Endodermal cell (in vitro differentiated cells): ENCODE measurements around the gene SAA1. TPM values are rescaled to one million over a fixed set of nuclear protein-coding genes. Genes with fewer than 3 reads are reported as not detected.

Experiments used
- DNase-seq: peaks from one replicate; pipeline ENCODE4 v3.0.0-alpha.2; 2017
- H3K27ac ChIP-seq: 2 replicates; pipeline ENCODE4 v1.5.1; 2013; ENCODE audit warnings: mild to moderate bottlenecking, low read depth, low read length, moderate library complexity
- H3K27me3 ChIP-seq: 2 replicates; pipeline ENCODE4 v1.6.1; 2013; ENCODE audit warnings: mild to moderate bottlenecking, low read length, moderate library complexity; ENCODE audit not compliant: insufficient read depth, control insufficient read depth, poor library complexity, severe bottlenecking
- H3K36me3 ChIP-seq: 2 replicates; pipeline ENCODE4 v1.7.0; 2013; ENCODE audit warnings: mild to moderate bottlenecking, low read length, moderate library complexity; ENCODE audit not compliant: control insufficient read depth, insufficient read depth
- H3K4me1 ChIP-seq: one replicate; pipeline ENCODE4 v1.7.0; 2013; ENCODE audit warnings: low read length; ENCODE audit not compliant: control insufficient read depth, insufficient read depth
- H3K4me3 ChIP-seq: 2 replicates; pipeline ENCODE4 v1.5.1; 2013; ENCODE audit warnings: mild to moderate bottlenecking, low read length, moderate library complexity
- H3K9ac ChIP-seq: 2 replicates; pipeline ENCODE4 v1.6.1; 2013; ENCODE audit warnings: mild to moderate bottlenecking, low read length, moderate library complexity; ENCODE audit not compliant: poor library complexity, severe bottlenecking; ENCODE audit errors: extremely low read depth
- H3K9me3 ChIP-seq: 2 replicates; pipeline ENCODE4 v1.6.1; 2013; ENCODE audit warnings: mild to moderate bottlenecking, low read length, moderate library complexity; ENCODE audit not compliant: control insufficient read depth
- H3K27ac Mint-ChIP-seq: 2 replicates; pipeline ENCODE4 v1.8.0; 2020; ENCODE audit warnings: mixed read lengths
- H3K27me3 Mint-ChIP-seq: 2 replicates; pipeline ENCODE4 v1.8.0; 2021; ENCODE audit warnings: mild to moderate bottlenecking, mixed read lengths; ENCODE audit not compliant: insufficient read depth
- H3K36me3 Mint-ChIP-seq: 2 replicates; pipeline ENCODE4 v1.8.0; 2020; ENCODE audit warnings: low read depth, mixed read lengths
- H3K4me1 Mint-ChIP-seq: 2 replicates; pipeline ENCODE4 v1.8.0; 2020; ENCODE audit warnings: mixed read lengths
- H3K4me3 Mint-ChIP-seq: 2 replicates; pipeline ENCODE4 v1.8.0; 2020; ENCODE audit warnings: mild to moderate bottlenecking, moderate library complexity, mixed read lengths
- H3K9me3 Mint-ChIP-seq: 2 replicates; pipeline ENCODE4 v1.8.0; 2020; ENCODE audit warnings: mild to moderate bottlenecking, mixed read lengths
- WGBS, 2 experiments: methylation state at CpG; one replicate each; pipeline versions ENCODE4 v1.1.5 to v1.1.7; 2013; ENCODE audit warnings: missing lambda C conversion rate in 2 of 2, mixed read lengths in 1 of 2; ENCODE audit not compliant: insufficient coverage in 1 of 2, insufficient read length in 1 of 2; 5-methylcytosine and 5-hydroxymethylcytosine counted together
- total RNA-seq, 2 donors: library from RNA; stranded (reverse); fragmentation: NEBNext Ultra II Directional in 1 of 2; extraction: Animal tissue kit (Norgen Biotek cat#: 25700) in 1 of 2; gene quantifications; 2 replicates in 1 of 2; 3 replicates in 1 of 2; pipeline ENCODE4 v1.2.1, GENCODE V29; 2021
- TF ChIP-seq, protein P1 (sequence below): fragments of 200-600 bp; sonication (generic); conservative IDR thresholded peaks from 2 replicates; pipeline ENCODE4 v1.5.0; 2021; ENCODE audit warnings: antibody characterized with exemption, mild to moderate bottlenecking

SAA1 gene
- total RNA-seq, 2 donors from 2014 or later: not detected

- DNase-seq: no peak
- WGBS, 2 experiments: 86 to 89% methylated on average over 2 of the region's 2 CpGs
- H3K9me3 Mint-ChIP-seq: no peaks in the 10 kb centered on the region
- TF ChIP-seq, protein P1, sequence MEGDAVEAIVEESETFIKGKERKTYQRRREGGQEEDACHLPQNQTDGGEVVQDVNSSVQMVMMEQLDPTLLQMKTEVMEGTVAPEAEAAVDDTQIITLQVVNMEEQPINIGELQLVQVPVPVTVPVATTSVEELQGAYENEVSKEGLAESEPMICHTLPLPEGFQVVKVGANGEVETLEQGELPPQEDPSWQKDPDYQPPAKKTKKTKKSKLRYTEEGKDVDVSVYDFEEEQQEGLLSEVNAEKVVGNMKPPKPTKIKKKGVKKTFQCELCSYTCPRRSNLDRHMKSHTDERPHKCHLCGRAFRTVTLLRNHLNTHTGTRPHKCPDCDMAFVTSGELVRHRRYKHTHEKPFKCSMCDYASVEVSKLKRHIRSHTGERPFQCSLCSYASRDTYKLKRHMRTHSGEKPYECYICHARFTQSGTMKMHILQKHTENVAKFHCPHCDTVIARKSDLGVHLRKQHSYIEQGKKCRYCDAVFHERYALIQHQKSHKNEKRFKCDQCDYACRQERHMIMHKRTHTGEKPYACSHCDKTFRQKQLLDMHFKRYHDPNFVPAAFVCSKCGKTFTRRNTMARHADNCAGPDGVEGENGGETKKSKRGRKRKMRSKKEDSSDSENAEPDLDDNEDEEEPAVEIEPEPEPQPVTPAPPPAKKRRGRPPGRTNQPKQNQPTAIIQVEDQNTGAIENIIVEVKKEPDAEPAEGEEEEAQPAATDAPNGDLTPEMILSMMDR: no peak
- Histone ChIP-seq H3K27ac (peak overlapping the region; percentile 25), H3K9me3 (no peaks in the 10 kb centered on the region), H3K36me3 (peaks cover 54% of the 10 kb centered on the region), H3K4me3 (no peak overlapping the region), H3K9ac (no peak overlapping the region), H3K27me3 (no peaks in the 10 kb centered on the region), H3K4me1 (no peaks in the 10 kb centered on the region)
- H3K27ac Mint-ChIP-seq: no peak overlapping the region
- H3K4me3 Mint-ChIP-seq: no peak overlapping the region
- peaks cover 26% of the 10 kb centered on the region for H3K4me1 Mint-ChIP-seq
- no peaks in the 10 kb centered on the region for H3K27me3 Mint-ChIP-seq
- peaks cover 51% of the 10 kb centered on the region for H3K36me3 Mint-ChIP-seq
Measured at GRCh38 chr11:18312663-18313420, 46.8 kb downstream of the SAA1 start.

DNA sequence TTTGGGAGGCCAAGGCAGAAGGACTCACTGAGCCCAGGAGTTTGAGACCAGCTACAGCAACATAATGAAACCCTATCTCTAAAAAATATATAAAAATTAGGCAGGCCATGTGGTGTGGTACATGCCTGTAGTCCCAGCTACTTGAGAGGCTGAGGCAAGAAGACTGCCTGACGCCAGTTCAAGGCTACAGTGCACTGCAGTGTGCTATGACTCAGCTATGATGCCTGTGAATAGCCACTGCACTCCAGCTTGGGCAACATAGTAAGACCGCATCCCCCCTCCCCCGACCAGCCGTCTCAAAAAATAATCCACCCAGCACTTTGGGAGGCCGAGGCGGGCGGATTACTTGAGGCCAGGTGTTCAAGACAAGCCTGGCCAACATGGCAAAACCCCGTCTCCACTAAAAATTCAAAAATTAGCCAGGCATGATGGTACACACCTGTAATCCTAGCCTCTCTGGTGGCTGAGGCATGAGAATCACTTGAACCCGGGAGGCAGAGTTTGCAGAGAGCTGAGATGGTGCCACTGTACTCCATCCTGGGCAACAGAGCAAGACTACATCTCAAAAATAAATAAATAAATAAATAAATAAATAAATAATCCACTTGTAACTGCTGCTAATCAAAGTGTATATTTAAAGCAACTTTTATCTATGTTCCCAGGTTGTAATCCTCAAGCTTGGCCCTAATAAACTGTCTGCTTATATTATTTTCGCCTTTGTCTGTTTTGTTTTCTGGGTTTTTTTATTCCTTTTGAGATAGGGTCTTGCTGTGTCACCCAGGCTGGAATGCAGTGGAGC lies 48.1 kb downstream of the SAA1 start:
- TF ChIP-seq, protein P1: no peak

DNA sequence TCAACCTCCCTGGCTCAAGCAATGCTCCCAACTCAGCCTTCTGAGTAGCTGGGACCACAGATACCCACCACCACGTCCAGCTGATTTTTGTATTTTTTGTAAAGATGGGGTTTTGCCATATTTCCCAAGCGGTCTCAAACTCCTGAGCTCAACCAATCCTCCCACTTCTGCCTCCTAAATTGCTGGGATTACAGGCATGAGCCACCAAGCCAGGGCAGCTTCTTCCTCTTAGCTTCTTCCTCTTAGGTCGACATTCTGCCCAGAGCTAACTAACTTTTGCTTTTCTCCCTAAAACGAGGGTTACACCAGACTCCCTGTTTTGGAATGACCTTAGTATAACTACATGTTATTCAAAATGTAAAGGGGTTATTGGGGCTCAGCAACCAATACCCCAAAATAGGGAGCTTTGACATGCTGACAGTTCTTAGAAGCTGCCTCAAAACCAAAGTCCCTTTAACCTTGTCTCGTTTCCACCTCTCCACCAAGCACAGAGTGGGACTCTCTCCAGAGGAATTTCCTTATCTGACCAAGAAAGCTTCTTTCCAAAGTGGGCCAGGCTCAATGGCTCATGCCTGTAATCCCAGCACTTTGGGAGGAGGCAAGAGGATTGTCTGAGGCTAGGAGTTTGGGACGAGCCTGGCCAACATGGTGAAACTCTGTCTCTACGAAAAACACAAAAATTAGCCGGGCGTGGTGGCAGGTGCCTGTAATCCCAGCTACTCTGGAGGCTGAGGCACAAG lies 48.9 kb downstream of the SAA1 start:
- no peak for DNase-seq
- Histone ChIP-seq H3K4me3 (peak overlapping the region; percentile 41), H3K27ac (no peak overlapping the region), H3K9me3 (no peaks in the 10 kb centered on the region), H3K27me3 (no peaks in the 10 kb centered on the region), H3K36me3 (peaks cover 32% of the 10 kb centered on the region), H3K9ac (peak overlapping the region; percentile 13), H3K4me1 (peaks cover 2% of the 10 kb centered on the region)
- TF ChIP-seq, protein P1: no peak
- Mint-ChIP-seq H3K36me3 (peaks cover 32% of the 10 kb centered on the region), H3K27me3 (no peaks in the 10 kb centered on the region), H3K4me1 (peaks cover 46% of the 10 kb centered on the region), H3K27ac (peak overlapping the region; percentile 79), H3K9me3 (no peaks in the 10 kb centered on the region), H3K4me3 (no peak overlapping the region)
- 88 to 94% methylated on average over 4 to 8 of the region's 9 CpGs for WGBS, 2 experiments

More for the DNA sequence above, 48.1 kb downstream of the SAA1 start:
- 76 to 77% methylated on average over 5 to 10 of the region's 10 CpGs for WGBS, 2 experiments
- Mint-ChIP-seq H3K4me1 (peaks cover 38% of the 10 kb centered on the region), H3K36me3 (peaks cover 40% of the 10 kb centered on the region), H3K27ac (peak overlapping the region; percentile 79), H3K9me3 (no peaks in the 10 kb centered on the region), H3K27me3 (no peaks in the 10 kb centered on the region), H3K4me3 (no peak overlapping the region)
- peak; percentile 49 for DNase-seq
- Histone ChIP-seq H3K27me3 (no peaks in the 10 kb centered on the region), H3K4me1 (no peaks in the 10 kb centered on the region), H3K27ac (no peak overlapping the region), H3K9ac (no peak overlapping the region), H3K4me3 (no peak overlapping the region), H3K9me3 (no peaks in the 10 kb centered on the region), H3K36me3 (peaks cover 40% of the 10 kb centered on the region)
